Ovary (tissue), 3 donors: ENCODE results near the gene CNDP2.

Experiments used
- POLR2A ChIP-seq: fragments of 450-650 bp; IDR thresholded peaks from one replicate; pipeline ENCODE4 v1.6.1; 2017; ENCODE audit warnings: antibody characterized with exemption, mild to moderate bottlenecking, moderate library complexity
- TF ChIP-seq, protein P1 (sequence below), 3 donors: fragments of 450-650 bp in 2 of 3; fragments of 200-600 bp in 1 of 3; IDR thresholded peaks; one replicate each; pipeline versions ENCODE4 v1.5.1 to v1.8.0; 2016 to 2022; ENCODE audit warnings: antibody characterized with exemption in 3 of 3, mild to moderate bottlenecking in 1 of 3
- donor health status: DM: no; HTN: no; CAD: no.

DNA sequence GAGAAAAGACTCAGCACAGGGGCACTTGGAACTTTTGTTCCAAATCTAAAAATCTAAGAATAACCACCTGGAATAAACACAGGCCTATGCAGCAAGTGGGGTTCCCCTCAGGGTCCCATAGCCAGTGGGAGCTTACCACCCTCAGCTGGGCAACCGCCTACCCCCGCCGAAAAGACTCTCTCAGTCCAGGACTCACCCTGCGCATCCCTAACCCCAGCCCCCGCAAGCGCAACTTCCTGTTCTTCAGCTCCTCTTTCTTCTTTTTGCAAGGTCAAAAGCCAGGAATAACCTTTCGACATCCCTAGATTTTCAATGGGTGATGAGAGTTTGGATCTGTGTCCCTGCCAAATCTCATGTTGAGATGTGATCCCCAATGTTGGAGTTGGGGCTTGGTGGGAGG, 51.7 kb downstream of the CNDP2 start:
- no peak for TF ChIP-seq POLR2A
- TF ChIP-seq, protein P1, sequence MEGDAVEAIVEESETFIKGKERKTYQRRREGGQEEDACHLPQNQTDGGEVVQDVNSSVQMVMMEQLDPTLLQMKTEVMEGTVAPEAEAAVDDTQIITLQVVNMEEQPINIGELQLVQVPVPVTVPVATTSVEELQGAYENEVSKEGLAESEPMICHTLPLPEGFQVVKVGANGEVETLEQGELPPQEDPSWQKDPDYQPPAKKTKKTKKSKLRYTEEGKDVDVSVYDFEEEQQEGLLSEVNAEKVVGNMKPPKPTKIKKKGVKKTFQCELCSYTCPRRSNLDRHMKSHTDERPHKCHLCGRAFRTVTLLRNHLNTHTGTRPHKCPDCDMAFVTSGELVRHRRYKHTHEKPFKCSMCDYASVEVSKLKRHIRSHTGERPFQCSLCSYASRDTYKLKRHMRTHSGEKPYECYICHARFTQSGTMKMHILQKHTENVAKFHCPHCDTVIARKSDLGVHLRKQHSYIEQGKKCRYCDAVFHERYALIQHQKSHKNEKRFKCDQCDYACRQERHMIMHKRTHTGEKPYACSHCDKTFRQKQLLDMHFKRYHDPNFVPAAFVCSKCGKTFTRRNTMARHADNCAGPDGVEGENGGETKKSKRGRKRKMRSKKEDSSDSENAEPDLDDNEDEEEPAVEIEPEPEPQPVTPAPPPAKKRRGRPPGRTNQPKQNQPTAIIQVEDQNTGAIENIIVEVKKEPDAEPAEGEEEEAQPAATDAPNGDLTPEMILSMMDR (IDR thresholded peaks at IDR 0.05) = no peak
